IMR-90 (cell line): ENCODE measurements around the gene ATG5. TPM values are rescaled to one million over a fixed set of nuclear protein-coding genes. Genes with fewer than 3 reads are reported as not detected.

Experiments
- ATAC-seq: fragments of 200-7000 bp; cut with Tn5 transposase; 2 replicates; pipeline ENCODE4 v1.9.1; 2020; ENCODE audit warnings: low read depth, mild to moderate bottlenecking, moderate library complexity
- BruUV-seq: library from RNA; stranded (reverse); fragments of 400-500 nt; replicated peaks from 2 replicates; lab custom pipeline; 2021; lab: Mats Ljungman, UMichigan
- CTCF ChIA-PET: fragments of 300-600 bp; formaldehyde crosslinking; extraction: SDS; loops from one replicate; lab custom pipeline; 2021; ENCODE audit warnings: antibody characterized with exemption; lab: Yijun Ruan, JAX
- POLR2A ChIA-PET: fragments of 300-600 bp; sonication (Branson Sonifier 250); formaldehyde crosslinking; loops from one replicate; lab custom pipeline; 2022; ENCODE audit warnings: antibody characterized with exemption; ENCODE audit not compliant: unreplicated experiment; lab: Charles Lee
- DNase-seq: peaks from one replicate; pipeline ENCODE4 v3.0.0; 2013
- H2AFZ ChIP-seq: replicated peaks from 2 replicates; pipeline ENCODE3; 2013; ENCODE audit warnings: low read length, mild to moderate bottlenecking; ENCODE audit not compliant: poor library complexity
- H2AK5ac ChIP-seq: 2 replicates; pipeline ENCODE4 v1.6.1; 2013; ENCODE audit warnings: low read depth, low read length, inconsistent platforms
- H2AK9ac ChIP-seq: replicated peaks from 2 replicates; pipeline ENCODE3; 2013; ENCODE audit warnings: mild to moderate bottlenecking, low read depth, low read length, moderate library complexity; ENCODE audit not compliant: poor library complexity
- H2BK120ac ChIP-seq: 2 replicates; pipeline ENCODE4 v1.6.1; 2013; ENCODE audit warnings: low read depth, low read length, inconsistent platforms
- H2BK15ac ChIP-seq: 3 replicates; pipeline ENCODE4 v1.6.1; 2013; ENCODE audit warnings: low read depth, low read length, inconsistent platforms
- H2BK20ac ChIP-seq: 2 replicates; pipeline ENCODE4 v1.6.1; 2013; ENCODE audit warnings: low read depth, mild to moderate bottlenecking, inconsistent platforms, low read length, moderate library complexity
- H2BK5ac ChIP-seq: 2 replicates; pipeline ENCODE4 v1.6.1; 2013; ENCODE audit warnings: mild to moderate bottlenecking, low read depth, low read length, inconsistent platforms; ENCODE audit not compliant: poor library complexity, severe bottlenecking
- H3K14ac ChIP-seq: replicated peaks from 2 replicates; pipeline ENCODE4 v1.6.1; 2013; ENCODE audit warnings: low read depth, low read length, inconsistent platforms
- H3K18ac ChIP-seq: 2 replicates; pipeline ENCODE4 v1.6.1; 2013; ENCODE audit warnings: low read depth, low read length, control low read depth
- H3K23ac ChIP-seq: 2 replicates; pipeline ENCODE4 v1.6.1; 2013; ENCODE audit warnings: low read depth, low read length, inconsistent platforms
- H3K27ac ChIP-seq: 2 replicates; pipeline ENCODE4 v1.5.1; 2013; ENCODE audit warnings: mild to moderate bottlenecking, control low read depth, low read length; ENCODE audit not compliant: insufficient read depth
- H3K27me3 ChIP-seq: 2 replicates; pipeline ENCODE4 v1.6.1; 2013; ENCODE audit warnings: low read length; ENCODE audit not compliant: control insufficient read depth, insufficient read depth
- H3K36me3 ChIP-seq: 2 replicates; pipeline ENCODE4 v1.6.1; 2013; ENCODE audit warnings: low read length, mixed read lengths; ENCODE audit not compliant: control insufficient read depth, insufficient read depth
- H3K4ac ChIP-seq: 2 replicates; pipeline ENCODE4 v1.6.1; 2013; ENCODE audit warnings: low read depth, low read length, inconsistent platforms
- H3K4me1 ChIP-seq: 2 replicates; pipeline ENCODE4 v1.6.1; 2013; ENCODE audit warnings: low read length, mixed read lengths; ENCODE audit not compliant: control insufficient read depth, insufficient read depth
- H3K4me2 ChIP-seq: 2 replicates; pipeline ENCODE4 v1.6.1; 2013; ENCODE audit warnings: low read depth, mild to moderate bottlenecking, control low read depth, low read length, moderate library complexity
- H3K4me3 ChIP-seq: 2 replicates; pipeline ENCODE4 v1.5.1; 2013; ENCODE audit warnings: low read depth, mild to moderate bottlenecking, control low read depth, low read length, moderate library complexity; ENCODE audit not compliant: insufficient read depth
- H3K56ac ChIP-seq: 2 replicates; pipeline ENCODE4 v1.6.1; 2013; ENCODE audit warnings: low read length, inconsistent platforms; ENCODE audit not compliant: insufficient read depth; ENCODE audit errors: extremely low read depth
- H3K79me1 ChIP-seq, 2 experiments: 2 replicates each; pipeline ENCODE4 v1.6.1; 2013; ENCODE audit warnings: low read length in 2 of 2, inconsistent platforms in 1 of 2, low read depth in 1 of 2
- H3K9ac ChIP-seq: 2 replicates; pipeline ENCODE4 v1.6.1; 2013; ENCODE audit warnings: low read depth, low read length, control low read depth
- H3K9me1 ChIP-seq: 2 replicates; pipeline ENCODE4 v1.6.1; 2013; ENCODE audit warnings: low read length, inconsistent platforms; ENCODE audit not compliant: insufficient read depth
- H3K9me3 ChIP-seq: 2 replicates; pipeline ENCODE4 v1.6.1; 2013; ENCODE audit warnings: low read length; ENCODE audit not compliant: control insufficient read depth, insufficient read depth
- H4K20me1 ChIP-seq: 2 replicates; pipeline ENCODE4 v1.6.1; 2013; ENCODE audit warnings: low read length, inconsistent platforms; ENCODE audit not compliant: insufficient read depth
- H4K5ac ChIP-seq: 2 replicates; pipeline ENCODE4 v1.6.1; 2013; ENCODE audit warnings: mild to moderate bottlenecking, low read depth, low read length, control low read depth
- H4K8ac ChIP-seq, 2 experiments: 2 replicates each; pipeline ENCODE4 v1.6.1; 2013; ENCODE audit warnings: low read depth in 2 of 2, low read length in 2 of 2, control low read depth in 1 of 2, inconsistent platforms in 1 of 2
- H4K91ac ChIP-seq: 2 replicates; pipeline ENCODE4 v1.6.1; 2013; ENCODE audit warnings: low read depth, low read length, inconsistent platforms; ENCODE audit not compliant: insufficient read depth
- BHLHE40 ChIP-seq: fragments of 150-350 bp; IDR thresholded peaks from 2 replicates; pipeline ENCODE4 v1.6.1; 2016; ENCODE audit warnings: mild to moderate bottlenecking, low read depth, low read length
- CHD1 ChIP-seq: IDR thresholded peaks from 2 replicates; pipeline ENCODE4 v1.6.1; 2012; ENCODE audit warnings: low read depth, low read length, improper control_type of control experiment
- CTCF ChIP-seq: conservative IDR thresholded peaks from 2 replicates; pipeline ENCODE4 v1.5.1; 2012; ENCODE audit warnings: mild to moderate bottlenecking, low read depth, low read length, improper control_type of control experiment
- WGBS, 2 experiments: methylation state at CpG; one replicate each; pipeline versions ENCODE4 v1.1.5 to v1.1.7; 2013; ENCODE audit warnings: missing lambda C conversion rate in 2 of 2; ENCODE audit not compliant: insufficient read length in 1 of 2; ENCODE audit errors: extremely low coverage in 2 of 2; 5-methylcytosine and 5-hydroxymethylcytosine counted together
- dilution Hi-C: fragments of 300-500 bp; cut with HindIII; formaldehyde crosslinking; loops from one replicate; pipeline ENCODE4 v1.14.3; 2018; ENCODE audit warnings: low sequenced_read_pairs; ENCODE audit not compliant: unreplicated experiment
- in situ Hi-C: fragments of 300-500 bp; cut with MboI; formaldehyde crosslinking; loops from 3 replicates; pipeline ENCODE4 v1.14.3; 2019; ENCODE audit warnings: low sequenced_read_pairs, inconsistent platforms, mixed read lengths
- intact Hi-C: fragments of 100-400 bp; cut with micrococcal nuclease; formaldehyde crosslinking; loops from 2 replicates; pipeline ENCODE4 v1.10.0; 2022
- polyA plus RNA-seq, 3 experiments: library from polyadenylated mRNA; depleted of rRNA; stranded (reverse); fragments of >200 nt; gene quantifications; 2 replicates each; pipeline ENCODE4 v1.2.3, GENCODE V29; 2012; ENCODE audit warnings: low replicate concordance in 1 of 3
- total RNA-seq: library from RNA; depleted of rRNA; stranded (reverse); fragments of >200 nt; gene quantifications from 2 replicates; pipeline ENCODE4 v1.2.3, GENCODE V29; 2012

The ATG5 gene
- total and polyA plus RNA-seq, 2 of the 4 experiments (the other 2 are of a cell fraction) = 13.5 to 28.0 TPM

- no TSS peak for BruUV-seq
Measured at GRCh38 chr6:106163446-106163965, 162.1 kb downstream of the ATG5 start.

More at GRCh38 chr6:106163446-106163965, 162.1 kb downstream of the ATG5 start:
- peak overlapping the region; percentile 49; the same call in 1 of the 2 replicates for H3K23ac ChIP-seq
- H3K4me2 ChIP-seq = peak overlapping the region; percentile 67
- H2AFZ ChIP-seq = peak overlapping the region; percentile 90
- TF ChIP-seq BHLHE40 (peak; percentile 59), CTCF (0 out of 2 replicates have a peak, but pooled peaks have one; percentile 10), CHD1 (no peak)
- dilution Hi-C loops = no loop called here
- H4K20me1 ChIP-seq = no peaks in the 10 kb centered on the region
- no peaks in the 10 kb centered on the region for H3K27me3 ChIP-seq
- H3K4me1 ChIP-seq = peaks cover 25% of the 10 kb centered on the region
- peaks cover 27% of the 10 kb centered on the region for H3K9me1 ChIP-seq
- peak overlapping the region; percentile 60 for H3K27ac ChIP-seq
- CTCF ChIA-PET = interaction anchor here (0.7 to 1.5 kb wide), 4 partner anchors 18 to 680 kb away, joined by 3 to 4 read pairs (median 4); no protein-coding TSS in a partner anchor
- H2AK9ac ChIP-seq = peak overlapping the region; percentile 56
- H2BK120ac ChIP-seq = peak overlapping the region; percentile 66
- intact Hi-C loops = no loop called here
- peak overlapping the region; percentile 45 for H3K14ac ChIP-seq
- no peaks in the 10 kb centered on the region for H3K36me3 ChIP-seq
- peak overlapping the region; percentile 94 for H2BK20ac ChIP-seq
- peak overlapping the region; percentile 61 for H4K5ac ChIP-seq
- peak overlapping the region; percentile 77 for H3K4ac ChIP-seq
- peak overlapping the region; percentile 75; the same call in 1 of the 2 replicates for H2AK5ac ChIP-seq
- H3K9ac ChIP-seq = peak overlapping the region; percentile 55
- peak overlapping the region; percentile 80 for H2BK5ac ChIP-seq
- H3K56ac ChIP-seq = peak overlapping the region; percentile 64; the same call in 1 of the 2 replicates
- peak overlapping the region; percentile 92; the same call in 2 of the 3 replicates for H2BK15ac ChIP-seq
- no peak overlapping the region for H3K4me3 ChIP-seq
- WGBS, 2 experiments = 100% methylated on average over 1 of the region's 7 CpGs; no CpG with 5 or more reads in 1 of the 2 experiments
- ATAC-seq = peak; percentile 78
- no peaks in the 10 kb centered on the region for H3K9me3 ChIP-seq
- H4K91ac ChIP-seq = peak overlapping the region; percentile 81
- peak overlapping the region; percentile 63 for H3K18ac ChIP-seq
- no peaks in the 10 kb centered on the region for H3K79me1 ChIP-seq
- peak overlapping the region; percentile 72 to 91 for H4K8ac ChIP-seq
- POLR2A ChIA-PET = no interaction called here
- peak; percentile 76 for DNase-seq
- in situ Hi-C loops = no loop called here
